CD4-positive, alpha-beta T cell treated with Interleukin-1 beta for 1 hour (primary cell): ENCODE measurements around the gene FGF19.
"Not testable (repeated sequence)": the region's sequence is repeated elsewhere in the genome, so short reads cannot be mapped to it uniquely, and the experiment has no call there.

Experiments used
- DNase-seq, 2 donors: peaks; one replicate each; pipeline ENCODE4 v3.0.0-alpha.2; 2020 to 2022

FGF19 gene

DNA sequence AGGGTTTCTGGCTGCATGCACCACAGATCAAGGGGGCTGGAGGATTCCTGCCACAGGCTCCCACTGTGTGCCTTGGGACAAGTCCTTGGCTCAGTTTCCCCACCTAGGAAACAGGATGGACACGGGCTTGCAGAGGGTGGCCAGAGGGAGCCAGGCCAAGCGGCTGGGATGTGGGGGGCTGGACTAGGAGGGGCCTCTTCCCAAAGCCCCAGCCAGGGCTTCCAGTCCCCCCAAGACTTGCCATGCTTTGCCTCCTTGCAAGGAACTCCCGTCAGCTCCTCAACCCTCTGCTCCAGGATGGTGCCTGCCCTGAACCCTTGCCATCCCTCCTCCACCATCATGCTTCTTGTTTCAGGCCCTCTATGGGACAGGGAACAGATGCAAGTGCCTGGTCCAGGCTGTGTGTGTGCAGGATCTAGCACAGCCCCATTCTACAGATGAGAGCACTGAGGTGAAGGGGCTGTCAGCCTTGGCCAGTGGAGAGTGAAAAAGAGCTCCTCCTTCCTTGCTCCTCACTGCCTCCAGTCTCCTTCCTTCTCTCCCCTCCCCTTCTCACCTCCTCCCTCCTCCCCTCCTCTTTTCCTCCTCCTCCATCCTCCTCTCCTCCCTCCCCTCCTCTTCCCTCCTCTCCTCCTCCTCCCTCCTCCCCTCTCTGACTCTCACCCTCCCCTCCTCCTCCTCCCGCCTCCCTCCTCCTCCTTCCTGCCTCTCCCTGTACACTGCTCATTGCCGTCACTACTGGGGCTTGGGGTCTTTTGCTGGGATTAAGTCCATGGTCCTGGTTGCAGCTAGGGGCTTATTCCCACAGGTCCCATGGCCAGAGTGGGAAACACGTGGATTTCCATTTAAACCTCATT is 13.3 kb upstream of the FGF19 start:
- no peak for DNase-seq

DNA sequence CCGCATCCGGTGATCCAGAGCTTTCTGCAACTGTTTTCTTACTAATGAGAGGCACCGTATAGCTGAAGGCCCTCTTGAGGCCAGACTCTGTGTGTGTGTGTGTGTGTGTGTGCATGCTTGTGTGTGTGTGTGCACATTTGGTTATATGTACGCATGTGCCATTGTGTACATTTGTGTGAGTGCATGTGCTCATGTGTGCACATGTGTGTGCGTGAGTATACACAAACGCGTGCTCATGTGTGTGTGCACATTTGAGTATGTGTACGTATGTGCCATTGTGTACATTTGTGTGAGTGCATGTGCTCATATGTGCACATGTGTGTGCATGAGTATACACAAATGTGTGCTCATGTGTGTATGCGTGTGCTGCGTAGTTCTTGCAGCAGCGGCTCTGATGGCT is 12.3 kb upstream of the FGF19 start:
- no peak for DNase-seq

GRCh38 chr11:69715446-69715845 is 11.6 kb upstream of the FGF19 start:
- no peak for DNase-seq

GRCh38 chr11:69711822-69712801 is 8.3 kb upstream of the FGF19 start:
- DNase-seq: peak; percentile 12 to 17

DNA sequence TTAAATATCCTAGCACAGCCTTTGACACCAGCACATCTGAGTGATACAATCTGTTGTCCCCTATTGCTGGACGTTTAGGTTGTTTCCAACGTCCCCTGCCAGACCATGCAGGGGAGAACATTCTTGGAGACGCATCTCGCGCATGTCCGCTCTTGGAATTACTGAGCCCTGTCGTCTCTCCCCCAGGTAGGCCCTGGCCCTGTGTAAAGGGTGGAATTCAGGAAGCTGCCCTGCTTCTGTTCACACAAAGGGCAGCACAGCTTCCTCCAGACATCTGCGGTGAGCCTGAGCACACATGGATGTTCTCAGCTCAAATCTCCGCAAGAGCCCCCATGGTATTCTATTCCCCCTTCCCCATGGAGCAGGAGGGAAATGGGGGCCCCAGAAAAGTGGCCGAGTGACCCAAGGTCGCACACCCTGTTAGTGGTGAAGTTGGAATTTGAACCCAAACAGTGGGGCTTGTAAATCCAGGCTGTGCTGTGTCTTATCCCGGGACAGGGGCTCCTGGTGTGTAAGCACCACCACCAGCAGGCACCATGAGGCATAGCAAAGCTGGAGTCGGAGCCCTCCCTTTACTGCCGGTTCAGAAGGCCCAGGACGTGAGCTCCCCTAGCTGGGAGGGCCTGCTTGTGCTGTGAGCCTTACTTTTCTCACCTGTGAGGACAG is 5.0 kb upstream of the FGF19 start:
- DNase-seq: no peak

DNA sequence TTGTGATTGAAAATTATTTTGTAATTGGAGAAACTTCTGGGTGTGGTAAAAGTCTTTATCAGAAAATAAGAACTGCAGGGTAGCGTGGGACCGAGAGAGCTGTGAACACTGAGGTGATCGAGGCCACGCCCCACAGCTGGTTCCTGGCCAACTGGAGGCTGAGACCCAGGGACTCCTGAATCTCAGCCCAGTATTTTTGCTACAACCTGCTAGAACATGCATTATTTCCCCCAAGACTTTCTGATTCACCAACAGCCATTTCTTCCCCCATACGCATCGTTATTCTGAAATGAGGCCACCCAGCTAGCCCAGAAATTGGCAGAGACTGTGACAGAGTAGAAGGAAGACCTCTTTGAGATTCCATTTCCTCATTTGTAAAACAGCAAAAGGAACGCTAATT is 3.4 kb upstream of the FGF19 start:
- no peak for DNase-seq

DNA sequence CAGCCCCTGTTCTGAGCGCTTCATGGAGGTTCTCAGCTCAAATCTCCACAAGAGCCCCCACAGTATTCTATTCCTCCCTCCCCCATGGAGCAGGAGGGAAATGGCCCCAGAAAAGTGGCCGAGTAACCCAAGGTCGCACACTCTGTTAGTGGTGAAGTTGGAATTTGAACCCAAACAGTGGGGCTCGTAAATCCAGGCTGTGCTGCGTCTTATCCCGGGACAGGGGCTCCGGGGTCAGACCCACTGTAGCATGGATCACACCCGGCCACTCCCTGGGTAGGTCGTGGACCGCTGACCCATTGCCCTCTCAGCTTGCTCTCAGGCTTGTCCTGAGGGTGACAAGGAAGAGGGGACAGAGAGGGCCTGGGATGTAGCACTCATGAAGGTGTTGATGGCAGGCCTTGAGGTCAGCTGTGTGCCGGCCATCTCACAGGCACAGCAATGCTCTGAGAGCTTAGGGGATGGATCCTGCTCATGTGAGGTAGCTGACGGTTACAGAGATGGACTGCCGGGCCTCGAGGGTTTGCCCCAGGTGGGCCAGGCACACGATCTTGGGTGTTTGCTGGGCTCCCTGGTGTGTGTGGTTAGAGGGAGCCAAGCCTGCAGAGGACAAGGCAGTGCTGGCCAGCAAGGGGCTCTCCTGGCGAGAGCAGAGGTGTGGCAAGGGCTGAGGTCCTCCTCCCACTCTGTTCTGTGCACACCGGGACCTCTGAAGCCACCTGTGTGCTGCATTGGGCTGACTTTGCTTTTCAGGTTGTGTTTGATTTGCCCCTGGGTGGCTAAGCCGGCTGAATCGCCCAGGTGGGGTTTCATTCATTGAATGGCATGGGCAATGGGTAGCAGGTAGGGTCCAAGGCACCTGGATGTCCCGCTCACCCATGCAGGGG is 2.3 kb upstream of the FGF19 start:
- no peak for DNase-seq

DNA sequence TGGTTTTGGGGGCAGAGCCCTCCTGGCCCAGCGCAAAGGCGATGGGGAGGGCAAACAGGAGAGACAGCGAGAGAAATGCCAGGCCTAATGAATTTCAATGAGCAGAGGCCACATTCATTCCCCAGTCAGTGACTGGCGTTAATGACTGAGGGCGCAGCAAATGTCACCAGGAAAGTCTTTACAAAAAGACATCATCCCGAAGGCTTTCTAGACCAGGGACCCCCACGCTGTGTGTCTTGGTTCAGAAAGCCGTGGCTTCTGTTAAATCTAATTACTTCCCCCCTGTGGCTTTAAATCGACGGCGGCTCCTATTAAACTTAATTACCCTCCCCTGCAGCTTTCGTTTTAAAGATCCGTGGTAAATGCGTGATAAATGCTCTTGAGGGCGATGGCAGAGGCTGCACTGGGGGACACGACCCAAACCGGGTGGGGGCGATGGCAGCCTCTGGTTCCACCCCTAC is 1.6 kb upstream of the FGF19 start:
- no peak for DNase-seq

GRCh38 chr11:69704508-69705253 is 859 bp upstream of the FGF19 start:
- DNase-seq: no peak

GRCh38 chr11:69703453-69703767 is 412 bp downstream of the FGF19 start:
- DNase-seq: no peak

GRCh38 chr11:69702769-69703452 is 911 bp downstream of the FGF19 start:
- DNase-seq: no peak

GRCh38 chr11:69702239-69702691 is 1.6 kb downstream of the FGF19 start:
- no peak for DNase-seq

- DNase-seq: no peak
Measured at GRCh38 chr11:69700278-69701140, 3.3 kb downstream of the FGF19 start.

GRCh38 chr11:69699213-69699612 is 4.6 kb downstream of the FGF19 start:
- DNase-seq: no peak

- DNase-seq: no peak
Measured at GRCh38 chr11:69698362-69698761, 5.5 kb downstream of the FGF19 start.

GRCh38 chr11:69697861-69698260 is 6.0 kb downstream of the FGF19 start:
- no peak for DNase-seq

GRCh38 chr11:69697469-69697843 is 6.4 kb downstream of the FGF19 start:
- DNase-seq: no peak

DNA sequence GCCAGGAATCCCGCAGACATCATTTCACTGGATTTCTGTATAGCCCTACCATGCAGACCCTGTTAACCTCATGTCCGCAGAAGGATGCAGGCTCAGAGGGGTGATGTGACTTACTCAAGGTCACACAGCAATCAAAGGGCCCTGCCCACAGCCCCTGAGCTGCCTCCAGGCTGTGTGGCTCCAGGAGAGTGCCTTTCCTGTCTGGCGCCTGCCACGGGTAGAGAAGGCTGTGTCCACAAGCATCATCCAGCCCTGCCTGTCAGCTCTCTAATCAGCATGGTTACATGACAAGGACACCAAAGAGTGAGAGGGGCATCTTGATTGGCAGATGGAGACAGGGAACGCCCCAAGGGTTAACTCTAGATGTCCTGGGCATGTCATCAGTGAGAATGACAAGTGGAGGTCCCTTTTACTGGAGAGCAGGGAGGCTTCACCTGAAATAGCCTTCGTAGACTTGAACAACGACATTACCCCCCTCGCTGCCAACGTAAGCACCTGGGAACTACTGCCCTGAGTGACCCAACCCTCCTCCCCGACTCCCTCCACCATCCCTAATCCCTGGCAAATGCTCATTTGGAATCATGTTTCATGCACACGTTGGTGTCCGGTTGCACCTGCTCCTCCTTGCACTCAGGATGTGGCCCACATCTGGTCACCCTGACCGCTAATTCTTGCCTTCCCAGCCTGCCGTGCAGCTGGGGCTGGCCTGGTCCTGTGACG is 6.9 kb downstream of the FGF19 start:
- DNase-seq: no peak

DNA sequence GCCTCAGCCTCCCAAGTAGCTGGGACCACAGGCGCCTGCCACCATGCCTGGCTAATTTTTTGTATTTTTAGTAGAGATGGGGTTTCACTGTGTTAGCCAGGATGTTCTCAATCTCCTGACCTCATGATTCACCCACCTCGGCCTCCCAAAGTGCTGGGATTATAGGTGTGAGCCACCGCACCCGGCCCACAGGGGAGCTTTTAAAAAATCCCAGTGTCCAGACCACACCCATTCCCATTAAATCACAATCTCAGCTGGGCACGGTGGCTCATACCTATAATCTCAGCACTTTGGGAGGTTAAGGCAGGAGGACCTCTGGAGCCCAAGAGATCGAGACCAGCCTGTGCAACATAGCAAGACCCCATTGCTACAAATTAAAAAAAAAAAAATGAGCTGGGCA is 7.8 kb downstream of the FGF19 start:
- DNase-seq: not testable (repeated sequence)
